Measurements from ENCODE around the gene RAPGEF2. TPM values are rescaled to one million over a fixed set of nuclear protein-coding genes. Genes with fewer than 3 reads are reported as not detected.

Gene RAPGEF2
- total and polyA plus RNA-seq, 9 of the 15 experiments (the other 6 are each of a cell fraction or from before 2014, with no cell fraction given): 3.1 to 32.6 (median 23.1) TPM

DNA sequence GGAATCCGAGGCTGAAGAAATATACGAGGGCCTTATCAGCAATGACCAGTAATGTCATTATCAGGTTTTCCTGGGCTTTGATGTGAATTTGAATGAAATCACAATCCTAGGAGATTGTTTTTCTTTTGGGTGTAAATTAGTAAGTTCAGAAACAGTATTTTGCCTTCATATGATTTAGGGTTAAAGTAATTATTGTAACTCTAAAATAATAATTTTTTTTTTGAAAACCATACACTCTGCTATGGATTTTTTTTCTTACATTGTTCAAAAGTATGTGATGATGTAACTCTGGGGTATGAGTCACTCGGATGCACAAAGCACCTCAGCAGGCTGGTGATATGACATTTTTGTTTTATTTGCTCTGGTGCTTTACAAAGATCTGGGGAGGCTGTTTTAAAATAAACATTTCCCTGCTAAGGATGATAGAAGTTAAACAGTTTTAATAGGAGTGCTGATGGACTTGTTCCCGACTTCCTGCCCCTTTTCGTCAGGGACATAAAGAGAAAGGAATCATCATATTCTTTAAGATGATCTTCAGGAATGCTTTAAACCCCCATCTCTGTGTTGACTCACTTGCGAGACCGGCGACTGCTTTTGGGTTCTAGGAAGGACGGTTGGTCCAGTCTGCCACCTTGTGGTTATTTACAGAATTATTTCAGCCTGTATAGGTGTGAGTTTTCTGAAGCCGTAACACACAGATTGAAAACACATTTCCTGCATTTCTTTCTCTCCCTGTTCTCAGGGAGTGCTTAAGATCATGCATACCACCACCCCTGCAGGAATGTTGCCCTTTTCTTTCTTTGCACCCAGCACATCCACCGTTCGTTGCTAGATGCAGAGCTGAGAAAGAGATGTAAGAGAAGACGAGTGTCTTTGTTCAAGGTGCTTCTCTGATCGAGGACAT is 72.5 kb downstream of the RAPGEF2 start (continued):
- TF ChIP-seq, protein P1, sequence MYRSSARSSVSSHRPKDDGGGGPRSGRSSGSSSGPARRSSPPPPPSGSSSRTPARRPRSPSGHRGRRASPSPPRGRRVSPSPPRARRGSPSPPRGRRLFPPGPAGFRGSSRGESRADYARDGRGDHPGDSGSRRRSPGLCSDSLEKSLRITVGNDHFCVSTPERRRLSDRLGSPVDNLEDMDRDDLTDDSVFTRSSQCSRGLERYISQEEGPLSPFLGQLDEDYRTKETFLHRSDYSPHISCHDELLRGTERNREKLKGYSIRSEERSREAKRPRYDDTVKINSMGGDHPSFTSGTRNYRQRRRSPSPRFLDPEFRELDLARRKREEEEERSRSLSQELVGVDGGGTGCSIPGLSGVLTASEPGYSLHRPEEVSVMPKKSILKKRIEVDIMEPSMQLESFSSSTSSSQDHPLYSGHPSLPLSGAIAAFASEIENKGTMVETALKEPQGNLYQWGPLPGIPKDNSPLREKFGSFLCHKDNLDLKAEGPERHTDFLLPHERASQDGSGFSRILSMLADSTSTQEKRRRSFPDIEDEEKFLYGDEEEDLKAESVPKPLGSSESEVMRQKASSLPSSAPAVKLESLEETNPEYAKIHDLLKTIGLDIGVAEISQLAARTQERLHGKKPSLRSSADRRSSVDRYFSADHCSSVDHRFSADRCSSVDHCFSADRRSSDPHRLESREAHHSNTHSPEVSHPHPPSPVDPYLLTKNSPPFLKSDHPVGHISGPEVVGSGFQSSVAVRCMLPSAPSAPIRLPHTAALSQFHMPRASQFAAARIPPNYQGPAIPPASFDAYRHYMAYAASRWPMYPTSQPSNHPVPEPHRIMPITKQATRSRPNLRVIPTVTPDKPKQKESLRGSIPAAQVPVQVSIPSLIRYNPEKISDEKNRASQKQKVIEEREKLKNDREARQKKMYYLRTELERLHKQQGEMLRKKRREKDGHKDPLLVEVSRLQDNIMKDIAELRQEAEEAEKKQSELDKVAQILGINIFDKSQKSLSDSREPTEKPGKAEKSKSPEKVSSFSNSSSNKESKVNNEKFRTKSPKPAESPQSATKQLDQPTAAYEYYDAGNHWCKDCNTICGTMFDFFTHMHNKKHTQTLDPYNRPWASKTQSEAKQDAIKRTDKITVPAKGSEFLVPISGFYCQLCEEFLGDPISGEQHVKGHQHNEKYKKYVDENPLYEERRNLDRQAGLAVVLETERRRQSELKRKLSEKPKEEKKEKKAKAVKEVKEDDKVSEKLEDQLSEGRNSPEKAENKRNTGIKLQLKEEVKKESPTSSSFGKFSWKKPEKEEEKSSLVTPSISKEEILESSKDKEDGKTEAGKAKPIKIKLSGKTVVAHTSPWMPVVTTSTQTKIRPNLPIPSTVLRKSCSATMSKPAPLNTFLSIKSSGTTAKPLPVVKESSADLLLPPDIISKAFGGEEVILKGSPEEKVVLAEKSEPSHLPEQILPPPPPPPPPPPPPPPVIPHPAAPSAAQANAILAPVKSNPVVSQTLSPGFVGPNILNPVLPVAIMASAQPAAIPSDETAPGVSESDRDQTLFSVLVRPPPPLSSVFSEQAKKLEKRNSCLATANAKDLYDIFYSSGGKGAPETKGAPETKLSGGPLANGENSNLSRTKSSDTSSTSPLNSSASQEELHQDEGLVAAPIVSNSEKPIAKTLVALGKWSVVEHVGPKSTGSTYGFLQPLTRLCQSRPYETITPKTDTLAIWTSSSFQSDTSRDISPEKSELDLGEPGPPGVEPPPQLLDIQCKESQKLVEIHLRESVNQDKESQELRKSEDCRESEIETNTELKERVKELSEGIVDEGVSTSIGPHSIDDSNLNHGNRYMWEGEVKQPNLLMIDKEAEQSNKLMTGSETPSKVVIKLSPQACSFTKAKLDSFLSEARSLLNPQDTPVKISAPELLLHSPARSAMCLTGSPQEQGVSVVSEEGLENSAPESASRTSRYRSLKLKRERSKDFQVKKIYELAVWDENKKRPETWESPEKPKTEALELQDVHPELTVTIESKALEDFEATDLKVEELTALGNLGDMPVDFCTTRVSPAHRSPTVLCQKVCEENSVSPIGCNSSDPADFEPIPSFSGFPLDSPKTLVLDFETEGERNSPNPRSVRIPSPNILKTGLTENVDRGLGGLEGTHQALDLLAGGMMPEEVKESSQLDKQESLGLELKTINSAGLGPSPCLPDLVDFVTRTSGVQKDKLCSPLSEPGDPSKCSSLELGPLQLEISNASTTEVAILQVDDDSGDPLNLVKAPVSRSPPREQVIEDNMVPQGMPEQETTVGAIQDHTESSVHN (IDR thresholded peaks at IDR 0.05; ENCODE audit: borderline replicate concordance in 1 of 2, low read depth in 1 of 2): peak in 1 of 2 experiments; percentile 60; a peak in 2 of 4 replicates
- TF ChIP-seq ZC3H8 (IDR thresholded peaks at IDR 0.05) (no peak), ZKSCAN8 (CRISPR knock-in tag; IDR thresholded peaks at IDR 0.05) (no peak), RBM14 (IDR thresholded peaks at IDR 0.05; ENCODE audit: borderline replicate concordance, insufficient read depth, low read depth, low read length) (no peak), EZH2 (IDR thresholded peaks at IDR 0.05; ENCODE audit: borderline replicate concordance, low read depth, low read length) (no peak), SP2 (IDR thresholded peaks at IDR 0.05; ENCODE audit: extremely low read depth, low read depth, low read length, poor library complexity, severe bottlenecking) (no peak), CC2D1A (IDR thresholded peaks at IDR 0.05) (peak; percentile 64; the same call in 1 of the 2 replicates), NONO (IDR thresholded peaks at IDR 0.05; ENCODE audit: low read depth in 2 of 2, low read length in 1 of 2) (no peak), TGIF2 (CRISPR knock-in tag; IDR thresholded peaks at IDR 0.05) (no peak), RBM15 (IDR thresholded peaks at IDR 0.05; ENCODE audit: insufficient read depth, low read length) (no peak), HLTF (IDR thresholded peaks at IDR 0.05) (no peak), SMARCA5 (IDR thresholded peaks at IDR 0.05) (no peak), POLR3G (IDR thresholded peaks at IDR 0.05; ENCODE audit: extremely low read depth, insufficient read length, insufficient replicate concordance) (no peak), HDAC2 (IDR thresholded peaks at IDR 0.05) (no peak), NFXL1 (CRISPR knock-in tag; IDR thresholded peaks at IDR 0.05) (no peak), NCOA1 (IDR thresholded peaks at IDR 0.05; ENCODE audit: low read depth) (no peak), KDM1A (IDR thresholded peaks at IDR 0.05) (peak in 1 of 2 experiments; percentile 21; a peak in 1 of 4 replicates)
- TF ChIP-seq, protein P2, sequence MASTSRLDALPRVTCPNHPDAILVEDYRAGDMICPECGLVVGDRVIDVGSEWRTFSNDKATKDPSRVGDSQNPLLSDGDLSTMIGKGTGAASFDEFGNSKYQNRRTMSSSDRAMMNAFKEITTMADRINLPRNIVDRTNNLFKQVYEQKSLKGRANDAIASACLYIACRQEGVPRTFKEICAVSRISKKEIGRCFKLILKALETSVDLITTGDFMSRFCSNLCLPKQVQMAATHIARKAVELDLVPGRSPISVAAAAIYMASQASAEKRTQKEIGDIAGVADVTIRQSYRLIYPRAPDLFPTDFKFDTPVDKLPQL (IDR thresholded peaks at IDR 0.05; ENCODE audit: extremely low read depth, insufficient read length): no peak
- TF ChIP-seq, protein P3, sequence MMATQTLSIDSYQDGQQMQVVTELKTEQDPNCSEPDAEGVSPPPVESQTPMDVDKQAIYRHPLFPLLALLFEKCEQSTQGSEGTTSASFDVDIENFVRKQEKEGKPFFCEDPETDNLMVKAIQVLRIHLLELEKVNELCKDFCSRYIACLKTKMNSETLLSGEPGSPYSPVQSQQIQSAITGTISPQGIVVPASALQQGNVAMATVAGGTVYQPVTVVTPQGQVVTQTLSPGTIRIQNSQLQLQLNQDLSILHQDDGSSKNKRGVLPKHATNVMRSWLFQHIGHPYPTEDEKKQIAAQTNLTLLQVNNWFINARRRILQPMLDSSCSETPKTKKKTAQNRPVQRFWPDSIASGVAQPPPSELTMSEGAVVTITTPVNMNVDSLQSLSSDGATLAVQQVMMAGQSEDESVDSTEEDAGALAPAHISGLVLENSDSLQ (IDR thresholded peaks at IDR 0.05): peak; percentile 33; the same call in 1 of the 2 replicates
